OCI-LY1 (cell line): ENCODE results near the gene THTPA.

Experiments used
- CTCF ChIP-seq: fragments of 200-600 bp; sonication (generic), shearing (Covaris generic); IDR thresholded peaks from 2 replicates; pipeline ENCODE4 v1.5.1; 2017; ENCODE audit warnings: mild to moderate bottlenecking, antibody characterized with exemption, low read length, moderate library complexity, mixed read lengths
- EZH2 ChIP-seq: fragments of 200-600 bp; sonication (generic), shearing (Covaris generic); IDR thresholded peaks from 2 replicates; pipeline ENCODE4 v1.8.0; 2017; ENCODE audit warnings: borderline replicate concordance, mixed run types, mild to moderate bottlenecking, antibody characterized with exemption, low read length, moderate library complexity, mixed read lengths

GRCh38 chr14:23559926-23560520 is 4.0 kb downstream of the THTPA start:
- TF ChIP-seq CTCF (no peak), EZH2 (no peak)
